Measurements from ENCODE around the gene TXNRD2.
"Not testable (repeated sequence)": the region's sequence is repeated elsewhere in the genome, so short reads cannot be mapped to it uniquely, and the experiment has no call there.

The TXNRD2 gene

GRCh38 chr22:19844377-19845053 lies 97.1 kb downstream of the TXNRD2 start:
- no peak for DNase-seq (ENCODE audit: low read depth in 2 of 2)

- DNase-seq (ENCODE audit: low read depth in 2 of 2) = no peak
These were observed 97.7 kb downstream of the TXNRD2 start for GRCh38 chr22:19843857-19844376.

GRCh38 chr22:19843107-19843856 lies 98.3 kb downstream of the TXNRD2 start:
- DNase-seq (ENCODE audit: low read depth in 2 of 2) = no peak

GRCh38 chr22:19842393-19843106 lies 99.1 kb downstream of the TXNRD2 start:
- no peak for DNase-seq (ENCODE audit: low read depth in 2 of 2)

GRCh38 chr22:19841641-19842392 lies 99.8 kb downstream of the TXNRD2 start:
- DNase-seq (ENCODE audit: low read depth in 2 of 2) = no peak

GRCh38 chr22:19840955-19841640 lies 100.5 kb downstream of the TXNRD2 start:
- no peak for DNase-seq (ENCODE audit: low read depth in 2 of 2)

- no peak for DNase-seq (ENCODE audit: low read depth in 2 of 2)
These were observed 101.6 kb downstream of the TXNRD2 start for GRCh38 chr22:19840059-19840458.

- no peak for DNase-seq (ENCODE audit: low read depth in 2 of 2)
These were observed 103.7 kb downstream of the TXNRD2 start for GRCh38 chr22:19837915-19838314.

GRCh38 chr22:19836512-19836911 lies 105.1 kb downstream of the TXNRD2 start:
- DNase-seq (ENCODE audit: low read depth in 2 of 2) = no peak

GRCh38 chr22:19834599-19834998 lies 107.0 kb downstream of the TXNRD2 start:
- no peak for DNase-seq (ENCODE audit: low read depth in 2 of 2)

GRCh38 chr22:19833327-19833726 lies 108.3 kb downstream of the TXNRD2 start:
- DNase-seq (ENCODE audit: low read depth in 2 of 2) = not testable (repeated sequence)

- DNase-seq (ENCODE audit: low read depth in 2 of 2) = no peak
These were observed 109.0 kb downstream of the TXNRD2 start for GRCh38 chr22:19832476-19833108.

GRCh38 chr22:19831979-19832378 lies 109.6 kb downstream of the TXNRD2 start:
- not testable (repeated sequence) for DNase-seq (ENCODE audit: low read depth in 2 of 2)

- no peak for DNase-seq (ENCODE audit: low read depth in 2 of 2)
These were observed 110.6 kb downstream of the TXNRD2 start for GRCh38 chr22:19831016-19831415.

GRCh38 chr22:19828035-19828401 lies 113.6 kb downstream of the TXNRD2 start:
- no peak for DNase-seq (ENCODE audit: low read depth in 2 of 2)

GRCh38 chr22:19827341-19828034 lies 114.1 kb downstream of the TXNRD2 start:
- DNase-seq (ENCODE audit: low read depth in 2 of 2) = no peak

GRCh38 chr22:19826619-19826950 lies 115.0 kb downstream of the TXNRD2 start:
- DNase-seq (ENCODE audit: low read depth in 2 of 2) = no peak

GRCh38 chr22:19825904-19826618 lies 115.6 kb downstream of the TXNRD2 start:
- DNase-seq (ENCODE audit: low read depth in 2 of 2) = no peak

All from stimulated activated CD4-positive, alpha-beta T cell treated with anti-CD3 and anti-CD28 coated beads, Interleukin-4, amount 100 ng/mL, for 48 hours (primary cell).